GM15510 (cell line): Measurements from ENCODE around the gene FGF23.
A peak's percentile ranks its signal among the peaks of the same experiment; 100 is the strongest.

Experiments used
- POLR2A ChIP-seq: IDR thresholded peaks from 3 replicates; pipeline ENCODE4 v1.6.1; 2011; ENCODE audit warnings: borderline replicate concordance; ENCODE audit not compliant: insufficient read length; ENCODE audit errors: extremely low read depth

Gene FGF23

GRCh38 chr12:4331221-4331620 is 48.3 kb downstream of the FGF23 start:
- TF ChIP-seq POLR2A, result no peak

GRCh38 chr12:4330203-4330602 is 49.3 kb downstream of the FGF23 start:
- no peak for TF ChIP-seq POLR2A

GRCh38 chr12:4327293-4327692 is 52.2 kb downstream of the FGF23 start:
- no peak for TF ChIP-seq POLR2A

GRCh38 chr12:4325966-4326365 is 53.5 kb downstream of the FGF23 start:
- no peak for TF ChIP-seq POLR2A

- TF ChIP-seq POLR2A, result no peak
These were observed 55.1 kb downstream of the FGF23 start for GRCh38 chr12:4324366-4324765.

- no peak for TF ChIP-seq POLR2A
These were observed 56.1 kb downstream of the FGF23 start for GRCh38 chr12:4323396-4323795.

GRCh38 chr12:4322726-4323125 is 56.8 kb downstream of the FGF23 start:
- no peak for TF ChIP-seq POLR2A

- peak; percentile 94 for TF ChIP-seq POLR2A
These were observed 58.4 kb downstream of the FGF23 start, which contains the start of gene TIGAR for GRCh38 chr12:4320853-4321701. Gene TIGAR, plus strand, starts transcription at chr12:4321213. Its CDS starts 59 bp downstream, at chr12:4321272.

GRCh38 chr12:4320497-4320852 is 59.0 kb downstream of the FGF23 start:
- no peak for TF ChIP-seq POLR2A
